ENCODE measurements around the gene GALNTL6.
A peak's percentile ranks its signal among the peaks of the same experiment; 100 is the strongest.
"Not testable (repeated sequence)": the region's sequence is repeated elsewhere in the genome, so short reads cannot be mapped to it uniquely, and the experiment has no call there.

The GALNTL6 gene

GRCh38 chr4:172962564-172963353, 1149.6 kb downstream of the GALNTL6 start:
- no peak overlapping the region for H3K4me3 ChIP-seq (replicated peaks in 1 of 2; ENCODE audit: low read depth in 2 of 2, low read length in 2 of 2)
- no peak for TF ChIP-seq CTCF (IDR thresholded peaks at IDR 0.05; ENCODE audit: low read depth, low read length)
- DNase-seq (ENCODE audit: low read depth in 2 of 2): peak in 1 of 2 donors; percentile 16

GRCh38 chr4:172963498-172964294, 1150.5 kb downstream of the GALNTL6 start:
- no peak for TF ChIP-seq CTCF (IDR thresholded peaks at IDR 0.05; ENCODE audit: low read depth, low read length)
- H3K4me3 ChIP-seq (replicated peaks in 1 of 2; ENCODE audit: low read depth in 2 of 2, low read length in 2 of 2): no peak overlapping the region
- DNase-seq (ENCODE audit: low read depth in 2 of 2): no peak

- not testable (repeated sequence) for DNase-seq (ENCODE audit: low read depth in 2 of 2); H3K4me3 ChIP-seq (replicated peaks in 1 of 2; ENCODE audit: low read depth in 2 of 2, low read length in 2 of 2)
Measured at GRCh38 chr4:172970189-172970588, 1157.0 kb downstream of the GALNTL6 start.

- TF ChIP-seq CTCF (IDR thresholded peaks at IDR 0.05; ENCODE audit: low read depth, low read length): no peak
- no peak for DNase-seq (ENCODE audit: low read depth in 2 of 2)
- no peak overlapping the region for H3K4me3 ChIP-seq (replicated peaks in 1 of 2; ENCODE audit: low read depth in 2 of 2, low read length in 2 of 2)
Measured at GRCh38 chr4:172974586-172974985, 1161.4 kb downstream of the GALNTL6 start.

GRCh38 chr4:172975651-172976229, 1162.5 kb downstream of the GALNTL6 start:
- TF ChIP-seq CTCF (IDR thresholded peaks at IDR 0.05; ENCODE audit: low read depth, low read length): no peak
- no peak overlapping the region for H3K4me3 ChIP-seq (replicated peaks in 1 of 2; ENCODE audit: low read depth in 2 of 2, low read length in 2 of 2)
- DNase-seq (ENCODE audit: low read depth in 2 of 2): no peak

- peak in 1 of 2 donors; percentile 29 for DNase-seq (ENCODE audit: low read depth in 2 of 2)
- H3K4me3 ChIP-seq (replicated peaks in 1 of 2; ENCODE audit: low read depth in 2 of 2, low read length in 2 of 2): not testable (repeated sequence)
Measured at GRCh38 chr4:172977491-172978041, 1164.4 kb downstream of the GALNTL6 start.

GRCh38 chr4:172978848-172979247, 1165.6 kb downstream of the GALNTL6 start:
- TF ChIP-seq CTCF (IDR thresholded peaks at IDR 0.05; ENCODE audit: low read depth, low read length): no peak
- no peak for DNase-seq (ENCODE audit: low read depth in 2 of 2)

More at GRCh38 chr4:172978848-172979247, 1165.6 kb downstream of the GALNTL6 start:
- no peak overlapping the region for H3K4me3 ChIP-seq (replicated peaks in 1 of 2; ENCODE audit: low read depth in 2 of 2, low read length in 2 of 2)

Data from cardiac fibroblast (primary cell).